ENCODE data around the gene ZCCHC24. TPM values are rescaled to one million over a fixed set of nuclear protein-coding genes. Genes with fewer than 3 reads are reported as not detected.

ZCCHC24 gene
- total RNA-seq, 3 donors from 2014 or later (not counting 1 experiment from before 2014, with no cell fraction given) = 2.8 to 4.0 (median 3.6) TPM

GRCh38 chr10:79394664-79395063 lies 50.8 kb downstream of the ZCCHC24 start:
- Histone ChIP-seq H3K36me3 (ENCODE audit: control insufficient read depth, insufficient read depth, low read length) (no peaks in the 10 kb centered on the region), H3K4me1 (ENCODE audit: control insufficient read depth, insufficient read depth, low read length) (peaks cover 6% of the 10 kb centered on the region), H3K27ac (ENCODE audit: low read length) (no peak overlapping the region), H3K9me3 (ENCODE audit: control insufficient read depth, insufficient read depth, low read length) (no peaks in the 10 kb centered on the region), H3K4me3 (ENCODE audit: low read length) (no peak overlapping the region), H3K27me3 (ENCODE audit: control insufficient read depth, insufficient read depth, low read length) (no peaks in the 10 kb centered on the region)
- H3K4me1 Mint-ChIP-seq = peaks cover 0 to 19% of the 10 kb centered on the region in 2 donors
- intact Hi-C loops (cut with micrococcal nuclease) = no loop called here
- WGBS (ENCODE audit: insufficient coverage) = 93% methylated on average over 5 of the region's 5 CpGs
- no peak for DNase-seq
- H3K9me3 Mint-ChIP-seq = no peaks in the 10 kb centered on the region
- ATAC-seq = no peak
- H3K36me3 Mint-ChIP-seq = no peaks in the 10 kb centered on the region
- TF ChIP-seq CTCF (IDR thresholded peaks at IDR 0.05) = no peak
- H3K4me3 Mint-ChIP-seq = no peak overlapping the region
- no peak overlapping the region for H3K27ac Mint-ChIP-seq
- no peaks in the 10 kb centered on the region for H3K27me3 Mint-ChIP-seq (ENCODE audit: low read depth in 2 of 2)

- ATAC-seq (no peak), DNase-seq (no peak)
- H3K36me3 Mint-ChIP-seq = no peaks in the 10 kb centered on the region
- Histone ChIP-seq H3K4me3 (ENCODE audit: low read length) (no peak overlapping the region), H3K27ac (ENCODE audit: low read length) (no peak overlapping the region), H3K4me1 (ENCODE audit: control insufficient read depth, insufficient read depth, low read length) (peaks cover 6% of the 10 kb centered on the region), H3K9me3 (ENCODE audit: control insufficient read depth, insufficient read depth, low read length) (no peaks in the 10 kb centered on the region), H3K36me3 (ENCODE audit: control insufficient read depth, insufficient read depth, low read length) (no peaks in the 10 kb centered on the region), H3K27me3 (ENCODE audit: control insufficient read depth, insufficient read depth, low read length) (no peaks in the 10 kb centered on the region)
- peaks cover 0 to 15% of the 10 kb centered on the region in 2 donors for H3K4me1 Mint-ChIP-seq
- H3K27me3 Mint-ChIP-seq (ENCODE audit: low read depth in 2 of 2) = no peaks in the 10 kb centered on the region
- no peak for TF ChIP-seq CTCF (IDR thresholded peaks at IDR 0.05)
- no peak overlapping the region for H3K27ac Mint-ChIP-seq
- intact Hi-C loops (cut with micrococcal nuclease) = no loop called here
- WGBS (ENCODE audit: insufficient coverage) = 96% methylated on average over 17 of the region's 17 CpGs
- no peaks in the 10 kb centered on the region for H3K9me3 Mint-ChIP-seq
- H3K4me3 Mint-ChIP-seq = no peak overlapping the region
These were observed 51.4 kb downstream of the ZCCHC24 start for GRCh38 chr10:79393924-79394610.

- Histone ChIP-seq H3K4me3 (ENCODE audit: low read length) (no peak overlapping the region), H3K27me3 (ENCODE audit: control insufficient read depth, insufficient read depth, low read length) (no peaks in the 10 kb centered on the region), H3K27ac (ENCODE audit: low read length) (no peak overlapping the region), H3K4me1 (ENCODE audit: control insufficient read depth, insufficient read depth, low read length) (peaks cover 6% of the 10 kb centered on the region), H3K36me3 (ENCODE audit: control insufficient read depth, insufficient read depth, low read length) (no peaks in the 10 kb centered on the region), H3K9me3 (ENCODE audit: control insufficient read depth, insufficient read depth, low read length) (no peaks in the 10 kb centered on the region)
- no peaks in the 10 kb centered on the region for H3K27me3 Mint-ChIP-seq (ENCODE audit: low read depth in 2 of 2)
- H3K4me1 Mint-ChIP-seq = peaks cover 0 to 15% of the 10 kb centered on the region in 2 donors
- H3K36me3 Mint-ChIP-seq = no peaks in the 10 kb centered on the region
- TF ChIP-seq CTCF (IDR thresholded peaks at IDR 0.05) = no peak
- WGBS (ENCODE audit: insufficient coverage) = 73% methylated on average over 4 of the region's 4 CpGs
- H3K9me3 Mint-ChIP-seq = no peaks in the 10 kb centered on the region
- DNase-seq (no peak), ATAC-seq (no peak)
- intact Hi-C loops (cut with micrococcal nuclease) = no loop called here
- H3K4me3 Mint-ChIP-seq = no peak overlapping the region
- no peak overlapping the region for H3K27ac Mint-ChIP-seq
These were observed 52.1 kb downstream of the ZCCHC24 start for GRCh38 chr10:79393221-79393923.

Measured in natural killer cell (primary cell).